Pancreas (tissue), 10 donors: ENCODE data around the gene ARHGAP35. TPM values are rescaled to one million over a fixed set of nuclear protein-coding genes. Genes with fewer than 3 reads are reported as not detected.

Experiments used
- ATAC-seq, 4 donors: fragments of 200-7000 bp; cut with Tn5 transposase; one replicate each; pipeline versions ENCODE4 v1.8.0 to v1.9.1; 2020; ENCODE audit warnings: mild to moderate bottlenecking in 4 of 4, moderate library complexity in 4 of 4
- DNase-seq, 6 donors: peaks; one replicate each; pipeline ENCODE4 v3.0.0-alpha.2; 2020
- FAIRE-seq: peaks from 2 replicates; lab custom pipeline; 2012; peaks lifted over from hg19 to GRCh38; lab: Jason Lieb, UNC
- H3K27ac ChIP-seq, 4 donors: fragments of 200-600 bp; sonication (generic); 1 replicate in 3 of 4; 2 replicates in 1 of 4; pipeline versions ENCODE4 v1.5.0 to v1.8.0; 2020
- H3K27me3 ChIP-seq, 4 donors: fragments of 200-600 bp; one replicate each; pipeline ENCODE4 v1.8.0; 2021
- H3K36me3 ChIP-seq, 3 donors: fragments of 200-600 bp; sonication (generic) in 1 of 3; one replicate each; pipeline versions ENCODE4 v1.5.0 to v1.8.0; 2020 to 2021
- H3K4me1 ChIP-seq, 3 donors: fragments of 200-600 bp; one replicate each; pipeline ENCODE4 v1.8.0; 2021
- H3K4me3 ChIP-seq, 4 donors: fragments of 200-600 bp; sonication (generic) in 2 of 4; one replicate each; pipeline versions ENCODE4 v1.5.0 to v1.8.0; 2020 to 2021
- H3K9me3 ChIP-seq, 4 donors: fragments of 200-600 bp; one replicate each; pipeline ENCODE4 v1.8.0; 2021
- CTCF ChIP-seq, 4 donors: fragments of 200-600 bp; sonication (generic) in 3 of 4; IDR thresholded peaks; one replicate each; pipeline versions ENCODE4 v1.5.0 to v1.8.0; 2021; ENCODE audit warnings: antibody characterized with exemption in 4 of 4
- WGBS, 2 donors: extraction: QIAGEN DNeasy Blood & Tissue Kit; methylation state at CpG; one replicate each; pipeline ENCODE4 v1.1.7; 2013; 5-methylcytosine and 5-hydroxymethylcytosine counted together
- intact Hi-C, 3 donors: fragments of 100-400 bp; cut with DNase I; formaldehyde crosslinking; loops; one replicate each; pipeline versions ENCODE4 v1.11.1 to v1.14.2; 2022
- polyA plus RNA-seq, 2 donors: library from polyadenylated mRNA; stranded (reverse); fragments of 200-250 nt; gene quantifications; one replicate each; pipeline ENCODE4 v1.2.3, GENCODE V29; 2013
- total RNA-seq, 6 donors: library from RNA; stranded (reverse); fragmentation: NEBNext Ultra II Directional in 4 of 6; extraction: Animal tissue kit (Norgen Biotek cat#: 25700) in 4 of 6; gene quantifications; one replicate each; pipeline versions ENCODE4 v1.2.1 to v1.2.4, GENCODE V29; 2021 to 2023
- donor health status: healthy with polysubstance abuse.
- donor health status: DM: no; HTN: no; CAD: no; lungs with moderate emphysema.
- donor health status: DM: no; HTN: no; CAD: no.
- donor health status: control.
- donor health status: control.
- donor health status: Bipolar disorder and iron deficiency.
- donor health status: DM: yes; HTN: yes; CAD: no.
- donor health status: DM: no; HTN: no; CAD: no.
- donor health status: DM: no; HTN: no; CAD: no.
- donor health status: DM: yes; HTN: yes; CAD: no.

ARHGAP35 gene
- total and polyA plus RNA-seq, 8 donors = 8.4 to 26.8 (median 18.9) TPM

DNA sequence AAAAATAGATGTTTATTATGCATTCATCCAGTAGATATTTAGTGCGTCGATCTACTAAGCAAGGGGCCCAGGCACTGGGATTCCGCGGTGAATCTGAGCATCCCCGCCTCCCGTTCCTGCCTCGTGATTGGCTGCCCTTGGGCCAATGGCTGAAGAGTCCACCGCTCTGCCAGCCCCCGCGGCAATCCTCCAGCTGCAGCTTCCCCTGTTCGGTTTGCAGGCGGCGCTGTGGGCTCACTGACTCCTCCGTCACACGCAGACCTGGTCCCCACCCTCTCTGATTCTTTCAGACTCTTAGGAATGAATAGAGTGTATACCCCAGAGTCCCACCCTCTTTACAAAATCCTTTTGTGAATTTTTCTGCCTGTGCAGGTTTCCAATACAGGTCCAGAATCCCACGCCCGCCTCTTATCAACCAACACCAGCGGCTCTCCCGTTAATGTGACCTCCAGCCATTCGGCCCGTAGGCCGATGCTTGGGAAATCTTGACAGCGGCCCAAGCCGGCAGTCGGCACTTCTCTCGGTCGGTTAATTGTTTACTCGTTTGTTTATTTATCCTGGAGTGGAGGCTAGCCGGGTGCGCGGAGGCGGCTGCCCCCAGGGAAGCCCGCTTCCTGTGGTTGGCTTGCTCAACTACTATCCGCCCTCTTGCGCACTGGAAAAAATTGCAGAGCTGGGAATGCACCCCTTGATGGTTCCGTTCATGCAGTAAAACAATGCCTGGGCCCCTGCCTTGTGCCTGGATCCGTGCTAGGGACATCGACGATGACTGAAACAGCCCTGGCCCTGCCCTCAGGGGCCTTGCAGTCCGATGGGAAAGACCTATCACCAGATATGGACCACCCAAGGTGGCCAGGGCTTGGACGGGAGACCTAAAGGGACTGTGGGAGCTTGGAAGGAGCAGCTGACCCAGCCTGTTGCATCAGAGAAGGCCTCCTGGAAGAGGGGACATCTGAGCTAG lies 4.5 kb upstream of the ARHGAP35 start:
- H3K4me1 ChIP-seq = peaks cover 0 to 5% (median 0%) of the 10 kb centered on the region in 3 donors
- peak; percentile 65 to 83 (median 78) for ATAC-seq
- DNase-seq = peak; percentile 92 to 98 (median 94)
- WGBS, 2 donors = 7 to 10% methylated on average over 41 of the region's 41 CpGs
- H3K27ac ChIP-seq = peak overlapping the region; percentile 27 to 83 (median 76)
- no peaks in the 10 kb centered on the region for H3K36me3 ChIP-seq
- TF ChIP-seq CTCF (IDR thresholded peaks at IDR 0.05) = peak; percentile 11 to 47 (median 38)
- FAIRE-seq = peak; percentile 75
- no peaks in the 10 kb centered on the region for H3K27me3 ChIP-seq
- H3K4me3 ChIP-seq = peak overlapping the region in 2 of 4 donors; percentile 19 to 42
- intact Hi-C loops = loop anchor here in 2 of 3 donors (5.0 kb wide), 1 partner anchor 136 kb away; no protein-coding TSS in a partner anchor
- H3K9me3 ChIP-seq = no peaks in the 10 kb centered on the region

GRCh38 chr19:46859637-46860124 lies 1.1 kb upstream of the ARHGAP35 start:
- TF ChIP-seq CTCF (IDR thresholded peaks at IDR 0.05) = no peak
- ATAC-seq (no peak), FAIRE-seq (no peak), DNase-seq (peak in 4 of 6 donors; percentile 64 to 84 (median 78))
- Histone ChIP-seq H3K27ac (peak overlapping the region; percentile 94 to 99 (median 97)), H3K9me3 (no peaks in the 10 kb centered on the region), H3K36me3 (no peaks in the 10 kb centered on the region), H3K27me3 (no peaks in the 10 kb centered on the region), H3K4me3 (peak overlapping the region in 2 of 4 donors; percentile 91 to 95), H3K4me1 (peaks cover 13 to 32% (median 18%) of the 10 kb centered on the region in 3 donors)
- 12 to 14% methylated on average over 18 of the region's 18 CpGs for WGBS, 2 donors
- intact Hi-C loops = loop anchor here in 2 of 3 donors (5.0 to 10.0 kb wide), 2 partner anchors 65 to 133 kb away; no protein-coding TSS in a partner anchor

DNA sequence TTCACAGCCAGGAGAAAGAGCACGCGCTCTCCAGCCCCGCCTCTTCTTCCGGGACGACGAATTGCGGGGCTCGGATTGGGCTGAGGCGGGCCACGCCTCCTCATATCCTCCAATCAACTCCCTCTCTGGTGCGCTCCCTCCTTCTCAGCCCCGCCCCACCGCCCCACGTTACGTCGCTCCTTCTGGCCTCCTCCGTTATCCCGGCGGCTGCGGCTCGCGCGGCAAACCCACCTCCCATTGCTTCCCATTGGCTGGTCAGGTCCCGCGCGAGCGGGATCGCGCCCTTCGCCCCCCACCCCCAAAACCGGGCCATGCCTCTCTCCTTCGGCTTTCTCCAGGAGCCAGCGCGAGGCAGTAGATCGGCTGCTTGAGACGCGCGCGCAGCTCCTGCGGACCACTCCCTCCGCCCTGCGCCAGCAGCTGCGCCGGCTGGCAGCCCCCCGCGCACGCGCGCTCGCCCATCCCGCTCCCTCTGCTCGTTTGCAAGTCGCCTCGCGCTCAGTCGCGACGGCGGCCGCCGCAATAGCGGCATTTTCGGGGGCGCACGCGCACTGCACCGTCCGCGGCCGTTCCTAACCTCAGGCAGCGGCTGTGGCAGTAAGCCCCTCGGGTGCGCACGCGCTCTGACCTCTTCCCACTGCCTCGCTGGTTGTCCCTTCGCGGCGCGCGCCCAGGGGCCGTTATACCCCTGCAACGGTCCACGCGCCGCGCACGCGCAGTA lies 512 bp upstream of the ARHGAP35 start:
- Histone ChIP-seq H3K36me3 (no peaks in the 10 kb centered on the region), H3K27me3 (no peaks in the 10 kb centered on the region), H3K9me3 (no peaks in the 10 kb centered on the region), H3K4me3 (peak overlapping the region; percentile 79 to 95 (median 88)), H3K27ac (peak overlapping the region; percentile 94 to 99 (median 97)), H3K4me1 (peaks cover 13 to 38% (median 24%) of the 10 kb centered on the region in 3 donors)
- intact Hi-C loops = loop anchor here in 1 of 3 donors (10.0 kb wide), 1 partner anchor 65 kb away; no protein-coding TSS in a partner anchor
- FAIRE-seq (peak; percentile 74), ATAC-seq (peak; percentile 84 to 91 (median 87)), DNase-seq (peak; percentile 95 to 99 (median 98))
- TF ChIP-seq CTCF (IDR thresholded peaks at IDR 0.05) = no peak
- WGBS, 2 donors = 0 to 1% methylated on average over 89 of the region's 89 CpGs

DNA sequence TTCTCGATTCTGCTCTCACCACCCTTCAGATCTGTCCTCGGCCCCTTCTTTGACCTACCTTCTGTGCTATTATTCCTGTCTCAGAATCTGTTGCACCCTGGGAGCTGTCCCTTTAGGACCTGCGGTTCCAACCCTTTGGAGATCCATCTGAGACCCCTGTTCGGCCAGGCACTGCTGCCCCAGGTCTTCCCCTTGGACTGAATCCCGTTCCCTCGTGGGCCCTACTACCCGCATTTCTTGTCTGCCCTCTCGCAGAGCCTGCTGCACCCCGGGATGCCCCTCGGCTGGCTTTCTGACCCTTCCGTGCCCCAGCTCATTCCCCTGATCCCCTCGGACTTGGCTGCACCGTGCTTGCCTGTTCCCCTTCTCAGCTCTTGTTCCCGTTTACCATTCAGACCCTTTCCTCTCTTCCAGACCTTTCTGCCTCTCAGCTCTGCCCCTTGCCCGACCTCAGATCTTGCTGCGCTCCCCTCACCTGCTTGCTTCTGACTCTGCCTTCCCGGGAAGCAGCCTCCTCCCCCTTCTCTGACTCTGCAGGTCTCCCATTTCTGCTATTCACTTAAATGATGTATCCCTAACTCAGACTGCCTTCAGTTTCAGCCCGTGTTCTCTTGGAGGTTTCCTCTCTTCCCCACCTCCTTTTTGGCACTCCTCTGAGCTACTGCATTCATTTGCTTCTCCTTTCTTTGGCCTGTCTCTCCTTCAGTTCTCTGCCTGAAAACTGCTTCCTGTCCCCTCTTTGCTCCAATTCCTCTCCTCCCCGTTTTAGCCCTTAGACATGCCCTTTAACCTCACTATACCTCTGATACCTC lies 1.1 kb downstream of the ARHGAP35 start:
- no peak for ATAC-seq
- intact Hi-C loops = loop anchor here in 1 of 3 donors (10.0 kb wide), 1 partner anchor 63 kb away; no protein-coding TSS in a partner anchor
- Histone ChIP-seq H3K4me1 (peaks cover 13 to 41% (median 24%) of the 10 kb centered on the region in 3 donors), H3K9me3 (no peaks in the 10 kb centered on the region), H3K4me3 (peak overlapping the region; percentile 79 to 95 (median 88)), H3K27ac (peak overlapping the region in 3 of 4 donors; percentile 16 to 98 (median 96)), H3K27me3 (no peaks in the 10 kb centered on the region), H3K36me3 (no peaks in the 10 kb centered on the region)
- TF ChIP-seq CTCF (IDR thresholded peaks at IDR 0.05) = no peak
- WGBS, 2 donors = 1% methylated on average over 19 of the region's 19 CpGs
- DNase-seq = peak in 3 of 6 donors; percentile 44 to 74 (median 64)
- no peak for FAIRE-seq
